Measurements from ENCODE around the gene IGFBP7.

DNA sequence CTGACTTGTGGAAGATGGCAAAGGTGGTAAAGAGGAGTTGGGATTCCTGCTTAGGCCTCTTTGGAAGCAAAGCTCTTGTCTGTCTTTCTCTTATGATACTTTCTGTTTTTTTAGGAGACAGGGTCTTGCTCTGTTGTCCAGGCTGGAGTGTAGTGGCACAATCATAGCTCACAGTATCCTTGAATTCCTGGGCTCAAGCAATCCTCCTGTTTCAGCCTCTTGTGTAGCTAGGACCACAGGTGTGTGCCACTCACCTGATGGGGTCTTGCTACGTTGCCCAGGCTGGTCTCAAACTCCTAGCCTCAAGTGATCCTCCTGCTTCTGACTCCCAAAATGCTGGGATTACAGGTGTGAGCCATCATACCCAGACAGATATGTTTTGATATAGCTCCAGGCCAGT, 19.3 kb upstream of the IGFBP7 start:
- TF ChIP-seq, protein P1, sequence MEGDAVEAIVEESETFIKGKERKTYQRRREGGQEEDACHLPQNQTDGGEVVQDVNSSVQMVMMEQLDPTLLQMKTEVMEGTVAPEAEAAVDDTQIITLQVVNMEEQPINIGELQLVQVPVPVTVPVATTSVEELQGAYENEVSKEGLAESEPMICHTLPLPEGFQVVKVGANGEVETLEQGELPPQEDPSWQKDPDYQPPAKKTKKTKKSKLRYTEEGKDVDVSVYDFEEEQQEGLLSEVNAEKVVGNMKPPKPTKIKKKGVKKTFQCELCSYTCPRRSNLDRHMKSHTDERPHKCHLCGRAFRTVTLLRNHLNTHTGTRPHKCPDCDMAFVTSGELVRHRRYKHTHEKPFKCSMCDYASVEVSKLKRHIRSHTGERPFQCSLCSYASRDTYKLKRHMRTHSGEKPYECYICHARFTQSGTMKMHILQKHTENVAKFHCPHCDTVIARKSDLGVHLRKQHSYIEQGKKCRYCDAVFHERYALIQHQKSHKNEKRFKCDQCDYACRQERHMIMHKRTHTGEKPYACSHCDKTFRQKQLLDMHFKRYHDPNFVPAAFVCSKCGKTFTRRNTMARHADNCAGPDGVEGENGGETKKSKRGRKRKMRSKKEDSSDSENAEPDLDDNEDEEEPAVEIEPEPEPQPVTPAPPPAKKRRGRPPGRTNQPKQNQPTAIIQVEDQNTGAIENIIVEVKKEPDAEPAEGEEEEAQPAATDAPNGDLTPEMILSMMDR (IDR thresholded peaks at IDR 0.05), result no peak
- TF ChIP-seq RAD21 (conservative IDR thresholded peaks at IDR 0.05 in 1 of 2, IDR thresholded peaks at IDR 0.05 in 1 of 2) (no peak), POLR2A (IDR thresholded peaks at IDR 0.05; ENCODE audit: low read length) (no peak), MYC (IDR thresholded peaks at IDR 0.05; ENCODE audit: borderline replicate concordance, low read length) (no peak)
